HEK293 (cell line): ENCODE results near the gene TAF5L.

ENCODE experiments used
- CTCF ChIA-PET: fragments of 350-600 bp; formaldehyde crosslinking; extraction: SDS; loops from one replicate; lab custom pipeline; 2021; ENCODE audit warnings: antibody characterized with exemption; lab: Yijun Ruan, JAX
- POLR2A ChIA-PET: fragments of 300-600 bp; formaldehyde crosslinking; extraction: SDS; loops from one replicate; lab custom pipeline; 2020; ENCODE audit warnings: antibody characterized with exemption, inconsistent platforms; lab: Yijun Ruan, JAX
- H3K27ac ChIP-seq: fragments of 200-500 bp; sonication (Bioruptor generic); 2 replicates; pipeline ENCODE4 v1.5.1; 2014; ENCODE audit warnings: low read depth, low read length, control low read depth, inconsistent platforms; ENCODE audit errors: extremely low read depth
- H3K36me3 ChIP-seq, 2 experiments: fragments of 200-500 bp in 1 of 2; sonication (Bioruptor generic) in 1 of 2; 1 replicate in 1 of 2; 2 replicates in 1 of 2; pipeline ENCODE4 v1.5.1; 2014 to 2017; ENCODE audit warnings: inconsistent platforms in 2 of 2, low read length in 2 of 2; ENCODE audit not compliant: control insufficient read depth in 2 of 2, insufficient read depth in 1 of 2
- H3K4me1 ChIP-seq: fragments of 200-500 bp; sonication (Bioruptor generic); 2 replicates; pipeline ENCODE4 v1.5.1; 2014; ENCODE audit warnings: mild to moderate bottlenecking, low read length, inconsistent platforms; ENCODE audit not compliant: control insufficient read depth, insufficient read depth
- H3K4me3 ChIP-seq: 2 replicates; pipeline ENCODE4 v1.5.1; 2011; ENCODE audit warnings: low read depth, mild to moderate bottlenecking, control low read depth, low read length, moderate library complexity
- H3K9me3 ChIP-seq: fragments of 200-500 bp; sonication (Bioruptor generic); 2 replicates; pipeline ENCODE4 v1.5.1; 2014; ENCODE audit warnings: low read depth, low read length, inconsistent platforms; ENCODE audit not compliant: control insufficient read depth, insufficient read depth
- BCL6B ChIP-seq: fragments of 450-650 bp; formaldehyde crosslinking; IDR thresholded peaks from 2 replicates; pipeline ENCODE4 v1.5.1; 2017; ENCODE audit warnings: missing biosample characterization, missing genetic modification characterization
- PRDM4 ChIP-seq: fragments of 450-650 bp; formaldehyde crosslinking; IDR thresholded peaks from 2 replicates; pipeline ENCODE4 v1.5.1; 2017; ENCODE audit warnings: missing biosample characterization, missing genetic modification characterization
- SP2 ChIP-seq: fragments of 450-650 bp; formaldehyde crosslinking; IDR thresholded peaks from 2 replicates; pipeline ENCODE4 v1.5.1; 2016; ENCODE audit warnings: missing biosample characterization, missing genetic modification characterization
- TCF7L2 ChIP-seq: IDR thresholded peaks from 2 replicates; pipeline ENCODE4 v1.6.1; 2011; ENCODE audit warnings: low read depth, mild to moderate bottlenecking, inconsistent platforms, low read length, moderate library complexity, borderline replicate concordance
- YY2 ChIP-seq: fragments of 450-650 bp; formaldehyde crosslinking; IDR thresholded peaks from 2 replicates; pipeline ENCODE4 v1.5.1; 2016; ENCODE audit warnings: missing biosample characterization, missing genetic modification characterization
- ZBTB7A ChIP-seq: fragments of 450-650 bp; formaldehyde crosslinking; IDR thresholded peaks from 2 replicates; pipeline ENCODE4 v1.5.1; 2016; ENCODE audit warnings: low read depth, missing biosample characterization, missing genetic modification characterization
- ZNF10 ChIP-seq: fragments of 450-650 bp; formaldehyde crosslinking; IDR thresholded peaks from 2 replicates; pipeline ENCODE4 v1.5.1; 2017; ENCODE audit warnings: missing biosample characterization, missing genetic modification characterization
- ZNF19 ChIP-seq: fragments of 450-650 bp; formaldehyde crosslinking; IDR thresholded peaks from 2 replicates; pipeline ENCODE4; 2016; ENCODE audit warnings: missing biosample characterization, missing genetic modification characterization, low read depth
- ZNF24 ChIP-seq: fragments of 450-650 bp; formaldehyde crosslinking; IDR thresholded peaks from 2 replicates; pipeline ENCODE4 v1.5.1; 2016; ENCODE audit warnings: missing biosample characterization, missing genetic modification characterization
- ZNF302 ChIP-seq: fragments of 450-650 bp; formaldehyde crosslinking; IDR thresholded peaks from 2 replicates; pipeline ENCODE4 v1.5.1; 2016; ENCODE audit warnings: missing biosample characterization, missing genetic modification characterization, low read depth
- ZNF362 ChIP-seq: fragments of 450-650 bp; formaldehyde crosslinking; IDR thresholded peaks from 2 replicates; pipeline ENCODE4 v1.5.1; 2016; ENCODE audit warnings: missing biosample characterization, missing genetic modification characterization
- ZNF37A ChIP-seq: fragments of 450-650 bp; IDR thresholded peaks from 2 replicates; pipeline ENCODE4 v1.5.1; 2018; ENCODE audit warnings: missing biosample characterization, missing genetic modification characterization
- ZNF394 ChIP-seq: fragments of 450-650 bp; formaldehyde crosslinking; IDR thresholded peaks from 2 replicates; pipeline ENCODE4 v1.5.1; 2016; ENCODE audit warnings: missing biosample characterization, missing genetic modification characterization, mild to moderate bottlenecking, moderate library complexity, borderline replicate concordance
- ZNF423 ChIP-seq: fragments of 450-650 bp; formaldehyde crosslinking; IDR thresholded peaks from 2 replicates; pipeline ENCODE4 v1.5.1; 2016; ENCODE audit warnings: missing biosample characterization, missing genetic modification characterization
- ZNF529 ChIP-seq: fragments of 450-650 bp; formaldehyde crosslinking; IDR thresholded peaks from 2 replicates; pipeline ENCODE4 v1.5.1; 2017; ENCODE audit warnings: missing genetic modification characterization, missing biosample characterization; ENCODE audit not compliant: insufficient replicate concordance
- ZNF530 ChIP-seq: fragments of 450-650 bp; formaldehyde crosslinking; IDR thresholded peaks from 2 replicates; pipeline ENCODE4 v1.5.1; 2016; ENCODE audit warnings: low read depth, missing biosample characterization, missing genetic modification characterization
- ZNF549 ChIP-seq: fragments of 450-650 bp; IDR thresholded peaks from 2 replicates; pipeline ENCODE4 v1.5.1; 2018; ENCODE audit warnings: missing biosample characterization, missing genetic modification characterization, mild to moderate bottlenecking, inconsistent platforms, moderate library complexity
- ZNF571 ChIP-seq: fragments of 450-650 bp; formaldehyde crosslinking; IDR thresholded peaks from 2 replicates; pipeline ENCODE4 v1.5.0; 2017; ENCODE audit warnings: missing biosample characterization, missing genetic modification characterization
- ZNF600 ChIP-seq: fragments of 450-650 bp; formaldehyde crosslinking; IDR thresholded peaks from 2 replicates; pipeline ENCODE4 v1.5.1; 2016; ENCODE audit warnings: missing biosample characterization, missing genetic modification characterization
- ZNF658 ChIP-seq: fragments of 450-650 bp; formaldehyde crosslinking; IDR thresholded peaks from 2 replicates; pipeline ENCODE4; 2016; ENCODE audit warnings: missing biosample characterization, missing genetic modification characterization
- ZNF664 ChIP-seq: fragments of 450-650 bp; formaldehyde crosslinking; IDR thresholded peaks from 2 replicates; pipeline ENCODE4 v1.5.1; 2016; ENCODE audit warnings: missing biosample characterization, missing genetic modification characterization
- ZNF707 ChIP-seq: fragments of 450-650 bp; formaldehyde crosslinking; IDR thresholded peaks from 2 replicates; pipeline ENCODE4 v1.5.1; 2016; ENCODE audit warnings: missing biosample characterization, missing genetic modification characterization
- ZNF768 ChIP-seq: fragments of 450-650 bp; formaldehyde crosslinking; IDR thresholded peaks from 2 replicates; pipeline ENCODE4 v1.5.1; 2018; ENCODE audit warnings: missing biosample characterization, mild to moderate bottlenecking, missing genetic modification characterization
- ZNF785 ChIP-seq: fragments of 450-650 bp; formaldehyde crosslinking; IDR thresholded peaks from 2 replicates; pipeline ENCODE4 v1.5.1; 2016; ENCODE audit warnings: missing biosample characterization, missing genetic modification characterization
- ZXDB ChIP-seq: fragments of 450-650 bp; formaldehyde crosslinking; IDR thresholded peaks from 2 replicates; pipeline ENCODE4 v1.5.1; 2016; ENCODE audit warnings: missing biosample characterization, missing genetic modification characterization
- TF ChIP-seq, protein P1 (sequence below): fragments of 450-650 bp; formaldehyde crosslinking; IDR thresholded peaks from 2 replicates; pipeline ENCODE4 v1.5.1; 2017; ENCODE audit warnings: missing biosample characterization, missing genetic modification characterization
- TF ChIP-seq, protein P2 (sequence below): fragments of 450-650 bp; formaldehyde crosslinking; IDR thresholded peaks from 2 replicates; pipeline ENCODE4 v1.5.1; 2016; ENCODE audit warnings: missing biosample characterization, missing genetic modification characterization

The TAF5L gene

GRCh38 chr1:229672246-229672645 lies 46.3 kb upstream of the TAF5L start:
- ChIA-PET CTCF (interaction anchor here (0.6 to 1.7 kb wide), 5 partner anchors 11 to 415 kb away, joined by 3 to 8 read pairs (median 5); no protein-coding TSS in a partner anchor), POLR2A (no interaction called here)
- no peaks in the 10 kb centered on the region; a peak in 1 of 3 replicates for H3K36me3 ChIP-seq
- H3K4me1 ChIP-seq, result no peaks in the 10 kb centered on the region
- H3K9me3 ChIP-seq, result no peaks in the 10 kb centered on the region
- H3K4me3 ChIP-seq, result no peak overlapping the region
- TF ChIP-seq ZNF707 (tag by site-specific recombination), result no peak
- no peak for TF ChIP-seq ZNF10 (tag by site-specific recombination)
- TF ChIP-seq, protein P1, sequence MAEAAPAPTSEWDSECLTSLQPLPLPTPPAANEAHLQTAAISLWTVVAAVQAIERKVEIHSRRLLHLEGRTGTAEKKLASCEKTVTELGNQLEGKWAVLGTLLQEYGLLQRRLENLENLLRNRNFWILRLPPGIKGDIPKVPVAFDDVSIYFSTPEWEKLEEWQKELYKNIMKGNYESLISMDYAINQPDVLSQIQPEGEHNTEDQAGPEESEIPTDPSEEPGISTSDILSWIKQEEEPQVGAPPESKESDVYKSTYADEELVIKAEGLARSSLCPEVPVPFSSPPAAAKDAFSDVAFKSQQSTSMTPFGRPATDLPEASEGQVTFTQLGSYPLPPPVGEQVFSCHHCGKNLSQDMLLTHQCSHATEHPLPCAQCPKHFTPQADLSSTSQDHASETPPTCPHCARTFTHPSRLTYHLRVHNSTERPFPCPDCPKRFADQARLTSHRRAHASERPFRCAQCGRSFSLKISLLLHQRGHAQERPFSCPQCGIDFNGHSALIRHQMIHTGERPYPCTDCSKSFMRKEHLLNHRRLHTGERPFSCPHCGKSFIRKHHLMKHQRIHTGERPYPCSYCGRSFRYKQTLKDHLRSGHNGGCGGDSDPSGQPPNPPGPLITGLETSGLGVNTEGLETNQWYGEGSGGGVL, result no peak
- TF ChIP-seq ZNF24 (tag by site-specific recombination), result no peak
- TF ChIP-seq ZNF530 (tag by site-specific recombination), result no peak
- TF ChIP-seq ZNF529 (tag by site-specific recombination), result no peak
- TF ChIP-seq ZNF664 (tag by site-specific recombination), result no peak
- TF ChIP-seq ZBTB7A (tag by site-specific recombination), result no peak
- TF ChIP-seq ZNF768 (tag by site-specific recombination), result no peak
- no peak for TF ChIP-seq ZNF600 (tag by site-specific recombination)
- TF ChIP-seq ZNF571 (tag by site-specific recombination), result no peak
- no peak for TF ChIP-seq ZNF423
- TF ChIP-seq SP2, result no peak
- no peak overlapping the region for H3K27ac ChIP-seq

DNA sequence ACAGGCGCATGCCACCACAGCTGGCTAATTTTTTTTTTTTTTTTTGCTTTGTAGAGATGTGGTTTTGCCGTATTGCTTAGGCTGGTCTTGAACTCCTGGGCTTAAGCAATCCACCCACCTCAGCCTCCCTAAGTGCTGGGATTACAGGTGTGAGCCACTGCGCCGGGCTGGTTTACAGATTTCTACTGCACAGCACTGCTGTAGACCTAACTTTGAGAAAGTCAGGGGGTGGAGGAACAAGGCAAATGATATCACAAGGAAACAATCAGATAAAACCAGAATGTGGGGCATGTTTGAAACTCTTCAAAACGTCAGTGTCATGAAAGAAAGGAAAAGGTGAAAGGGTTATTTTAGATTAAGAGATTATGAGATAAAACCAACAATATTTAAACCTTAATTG lies 45.4 kb upstream of the TAF5L start:
- H3K36me3 ChIP-seq, result no peaks in the 10 kb centered on the region; a peak in 1 of 3 replicates
- no peak overlapping the region for H3K27ac ChIP-seq
- ChIA-PET POLR2A (interaction anchor here (0.5 kb wide), 1 partner anchor 548 kb away, joined by 3 read pairs; no protein-coding TSS in a partner anchor), CTCF (interaction anchor here (1.6 to 1.7 kb wide), 2 partner anchors 15 to 416 kb away, joined by 3 to 5 read pairs; no protein-coding TSS in a partner anchor)
- H3K9me3 ChIP-seq, result no peaks in the 10 kb centered on the region
- H3K4me1 ChIP-seq, result no peaks in the 10 kb centered on the region
- no peak overlapping the region for H3K4me3 ChIP-seq
- TF ChIP-seq ZNF362 (tag by site-specific recombination) (no peak), TCF7L2 (no peak), BCL6B (tag by site-specific recombination) (no peak), ZNF302 (tag by site-specific recombination) (no peak), ZNF394 (tag by site-specific recombination) (no peak), ZNF37A (no peak), ZNF549 (tag by site-specific recombination) (no peak), ZNF658 (tag by site-specific recombination) (no peak), ZNF785 (tag by site-specific recombination) (no peak), ZXDB (no peak), YY2 (tag by site-specific recombination) (no peak), PRDM4 (tag by site-specific recombination) (no peak), ZNF19 (tag by site-specific recombination) (no peak)
- TF ChIP-seq, protein P2, sequence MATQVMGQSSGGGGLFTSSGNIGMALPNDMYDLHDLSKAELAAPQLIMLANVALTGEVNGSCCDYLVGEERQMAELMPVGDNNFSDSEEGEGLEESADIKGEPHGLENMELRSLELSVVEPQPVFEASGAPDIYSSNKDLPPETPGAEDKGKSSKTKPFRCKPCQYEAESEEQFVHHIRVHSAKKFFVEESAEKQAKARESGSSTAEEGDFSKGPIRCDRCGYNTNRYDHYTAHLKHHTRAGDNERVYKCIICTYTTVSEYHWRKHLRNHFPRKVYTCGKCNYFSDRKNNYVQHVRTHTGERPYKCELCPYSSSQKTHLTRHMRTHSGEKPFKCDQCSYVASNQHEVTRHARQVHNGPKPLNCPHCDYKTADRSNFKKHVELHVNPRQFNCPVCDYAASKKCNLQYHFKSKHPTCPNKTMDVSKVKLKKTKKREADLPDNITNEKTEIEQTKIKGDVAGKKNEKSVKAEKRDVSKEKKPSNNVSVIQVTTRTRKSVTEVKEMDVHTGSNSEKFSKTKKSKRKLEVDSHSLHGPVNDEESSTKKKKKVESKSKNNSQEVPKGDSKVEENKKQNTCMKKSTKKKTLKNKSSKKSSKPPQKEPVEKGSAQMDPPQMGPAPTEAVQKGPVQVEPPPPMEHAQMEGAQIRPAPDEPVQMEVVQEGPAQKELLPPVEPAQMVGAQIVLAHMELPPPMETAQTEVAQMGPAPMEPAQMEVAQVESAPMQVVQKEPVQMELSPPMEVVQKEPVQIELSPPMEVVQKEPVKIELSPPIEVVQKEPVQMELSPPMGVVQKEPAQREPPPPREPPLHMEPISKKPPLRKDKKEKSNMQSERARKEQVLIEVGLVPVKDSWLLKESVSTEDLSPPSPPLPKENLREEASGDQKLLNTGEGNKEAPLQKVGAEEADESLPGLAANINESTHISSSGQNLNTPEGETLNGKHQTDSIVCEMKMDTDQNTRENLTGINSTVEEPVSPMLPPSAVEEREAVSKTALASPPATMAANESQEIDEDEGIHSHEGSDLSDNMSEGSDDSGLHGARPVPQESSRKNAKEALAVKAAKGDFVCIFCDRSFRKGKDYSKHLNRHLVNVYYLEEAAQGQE (tag by site-specific recombination), result no peak
